ENCODE data around the gene YES1.

Gene YES1

DNA sequence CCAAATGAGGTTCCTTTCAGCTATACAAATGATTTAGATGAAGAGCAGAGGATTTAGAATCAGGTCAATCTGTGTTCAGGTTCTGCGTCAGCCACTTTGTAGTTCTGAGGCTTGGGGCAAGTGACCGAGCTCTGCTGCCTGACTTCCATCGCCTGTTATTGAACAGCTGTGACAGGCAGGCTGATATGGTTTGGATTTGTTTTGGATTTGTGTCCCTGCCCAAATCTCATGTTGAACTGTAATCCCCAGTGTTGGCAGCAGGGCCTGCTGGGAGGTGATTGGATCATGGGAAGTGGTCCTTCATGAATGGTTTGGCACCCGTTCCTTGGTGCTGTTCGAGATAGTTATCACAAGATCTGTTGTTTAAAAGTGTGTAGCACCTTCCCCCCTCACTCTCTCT is 136.0 kb downstream of the YES1 start:
- DNase-seq, result no peak
- Histone ChIP-seq H3K4me1 (no peaks in the 10 kb centered on the region), H3K27me3 (no peaks in the 10 kb centered on the region), H3K9me3 (no peaks in the 10 kb centered on the region), H3K27ac (no peak overlapping the region), H3K4me3 (no peak overlapping the region), H3K36me3 (peaks cover 16 to 96% (median 42%) of the 10 kb centered on the region in 3 donors)
- TF ChIP-seq, protein P1, sequence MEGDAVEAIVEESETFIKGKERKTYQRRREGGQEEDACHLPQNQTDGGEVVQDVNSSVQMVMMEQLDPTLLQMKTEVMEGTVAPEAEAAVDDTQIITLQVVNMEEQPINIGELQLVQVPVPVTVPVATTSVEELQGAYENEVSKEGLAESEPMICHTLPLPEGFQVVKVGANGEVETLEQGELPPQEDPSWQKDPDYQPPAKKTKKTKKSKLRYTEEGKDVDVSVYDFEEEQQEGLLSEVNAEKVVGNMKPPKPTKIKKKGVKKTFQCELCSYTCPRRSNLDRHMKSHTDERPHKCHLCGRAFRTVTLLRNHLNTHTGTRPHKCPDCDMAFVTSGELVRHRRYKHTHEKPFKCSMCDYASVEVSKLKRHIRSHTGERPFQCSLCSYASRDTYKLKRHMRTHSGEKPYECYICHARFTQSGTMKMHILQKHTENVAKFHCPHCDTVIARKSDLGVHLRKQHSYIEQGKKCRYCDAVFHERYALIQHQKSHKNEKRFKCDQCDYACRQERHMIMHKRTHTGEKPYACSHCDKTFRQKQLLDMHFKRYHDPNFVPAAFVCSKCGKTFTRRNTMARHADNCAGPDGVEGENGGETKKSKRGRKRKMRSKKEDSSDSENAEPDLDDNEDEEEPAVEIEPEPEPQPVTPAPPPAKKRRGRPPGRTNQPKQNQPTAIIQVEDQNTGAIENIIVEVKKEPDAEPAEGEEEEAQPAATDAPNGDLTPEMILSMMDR (IDR thresholded peaks at IDR 0.05), result no peak
- intact Hi-C loops (cut with DNase I; ENCODE audit: low total_unique reads), result no loop called here

DNA sequence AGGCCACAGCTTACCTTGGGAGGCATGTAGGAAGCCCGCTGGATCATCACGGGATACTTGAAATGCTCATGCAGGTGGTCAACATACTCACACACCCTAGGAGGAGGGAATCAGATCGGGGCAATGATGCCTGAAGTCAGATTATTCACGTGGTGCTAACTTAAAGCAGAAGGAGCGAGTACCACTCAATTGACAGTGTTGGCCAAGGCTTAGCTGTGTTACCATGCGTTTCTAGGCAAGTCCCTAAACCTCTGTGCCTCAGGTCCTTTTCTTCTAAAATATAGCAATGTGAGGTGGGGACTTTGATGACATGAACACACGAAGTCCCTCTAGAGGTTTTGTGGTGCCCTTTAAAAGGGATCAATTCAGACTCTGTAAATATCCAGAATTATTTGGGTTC is 136.7 kb downstream of the YES1 start:
- DNase-seq, result no peak
- TF ChIP-seq, protein P1 (IDR thresholded peaks at IDR 0.05), result no peak
- no peaks in the 10 kb centered on the region for H3K4me1 ChIP-seq
- no peak overlapping the region for H3K27ac ChIP-seq
- peaks cover 15 to 98% (median 44%) of the 10 kb centered on the region in 3 donors for H3K36me3 ChIP-seq
- no peak overlapping the region for H3K4me3 ChIP-seq
- no peaks in the 10 kb centered on the region for H3K27me3 ChIP-seq
- no peaks in the 10 kb centered on the region for H3K9me3 ChIP-seq
- intact Hi-C loops (cut with DNase I; ENCODE audit: low total_unique reads), result no loop called here

DNA sequence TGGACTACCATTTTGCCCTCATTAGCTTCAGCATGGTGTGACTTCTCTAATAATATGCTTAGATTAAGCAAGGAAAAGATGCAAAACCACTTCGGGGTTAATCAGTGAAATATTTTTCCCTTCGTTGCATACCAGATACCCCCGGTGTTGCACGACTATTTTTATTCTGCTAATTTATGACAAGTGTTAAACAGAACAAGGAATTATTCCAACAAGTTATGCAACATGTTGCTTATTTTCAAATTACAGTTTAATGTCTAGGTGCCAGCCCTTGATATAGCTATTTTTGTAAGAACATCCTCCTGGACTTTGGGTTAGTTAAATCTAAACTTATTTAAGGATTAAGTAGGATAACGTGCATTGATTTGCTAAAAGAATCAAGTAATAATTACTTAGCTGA is 138.3 kb downstream of the YES1 start:
- H3K36me3 ChIP-seq, result peaks cover 15 to 95% (median 48%) of the 10 kb centered on the region in 3 donors
- DNase-seq, result no peak
- TF ChIP-seq, protein P1 (IDR thresholded peaks at IDR 0.05), result no peak
- no peaks in the 10 kb centered on the region for H3K9me3 ChIP-seq
- H3K4me1 ChIP-seq, result no peaks in the 10 kb centered on the region
- no peaks in the 10 kb centered on the region for H3K27me3 ChIP-seq
- intact Hi-C loops (cut with DNase I; ENCODE audit: low total_unique reads), result no loop called here
- no peak overlapping the region for H3K4me3 ChIP-seq
- no peak overlapping the region for H3K27ac ChIP-seq

- intact Hi-C loops (cut with DNase I; ENCODE audit: low total_unique reads), result no loop called here
- Histone ChIP-seq H3K27ac (no peak overlapping the region), H3K27me3 (no peaks in the 10 kb centered on the region), H3K9me3 (no peaks in the 10 kb centered on the region), H3K4me3 (no peak overlapping the region), H3K36me3 (peaks cover 15 to 90% (median 46%) of the 10 kb centered on the region in 3 donors), H3K4me1 (no peaks in the 10 kb centered on the region)
- TF ChIP-seq, protein P1 (IDR thresholded peaks at IDR 0.05), result no peak
- DNase-seq, result no peak
Observed at GRCh38 chr18:673317-673716, 138.7 kb downstream of the YES1 start.

All from tibial artery (tissue), 4 donors.